GM04503 (cell line): Measurements from ENCODE around the gene PAPPA2.

ENCODE experiments used
- DNase-seq: peaks from one replicate; pipeline ENCODE4 v3.0.0-alpha.2; 2012; ENCODE audit warnings: low read depth

Gene PAPPA2

DNA sequence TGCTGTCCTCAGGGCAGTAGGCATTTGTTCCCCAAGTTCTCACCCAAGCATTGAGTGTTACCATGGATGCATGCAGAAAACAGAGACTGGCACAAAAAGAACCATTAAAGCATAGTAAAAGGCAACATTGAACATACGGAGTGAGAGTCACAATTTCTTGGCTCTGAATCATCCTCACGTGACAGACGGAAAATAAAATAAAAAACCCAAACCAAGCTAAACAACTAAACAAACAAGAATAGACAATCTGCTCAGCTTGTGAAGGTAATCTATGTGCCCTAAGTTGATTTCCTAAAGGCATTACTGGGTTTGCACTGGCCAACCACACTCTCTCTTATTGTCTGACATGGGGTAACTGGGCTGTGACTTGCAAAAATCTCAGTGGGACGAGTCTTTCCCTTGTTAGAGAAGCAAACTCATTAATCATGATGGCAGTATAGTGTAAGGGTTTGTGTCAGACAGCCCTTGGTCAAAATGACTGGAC lies 395.5 kb downstream of the PAPPA2 start:
- DNase-seq, result no peak

- DNase-seq, result no peak
These were observed 400.6 kb downstream of the PAPPA2 start for GRCh38 chr1:176863613-176864012.

DNA sequence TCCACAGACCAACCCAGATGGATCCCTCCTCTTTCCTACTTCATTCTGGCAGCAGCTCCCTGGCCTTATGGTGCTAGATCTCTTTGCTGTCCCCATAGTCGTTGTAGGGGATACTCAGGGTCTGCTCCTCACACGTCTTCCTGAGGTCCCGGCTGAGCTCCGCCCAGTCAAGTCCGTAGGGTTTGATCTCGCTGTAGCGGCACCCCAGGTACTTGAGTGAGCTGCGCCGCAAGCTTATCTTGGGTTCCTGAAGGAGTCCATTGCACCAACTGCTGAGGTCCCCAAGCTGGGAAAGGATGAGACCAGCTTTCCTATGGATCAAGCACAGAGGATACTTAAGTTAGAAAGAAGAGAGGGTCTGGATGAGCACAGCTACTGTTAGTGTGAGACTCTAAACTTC lies 401.2 kb downstream of the PAPPA2 start:
- no peak for DNase-seq

DNA sequence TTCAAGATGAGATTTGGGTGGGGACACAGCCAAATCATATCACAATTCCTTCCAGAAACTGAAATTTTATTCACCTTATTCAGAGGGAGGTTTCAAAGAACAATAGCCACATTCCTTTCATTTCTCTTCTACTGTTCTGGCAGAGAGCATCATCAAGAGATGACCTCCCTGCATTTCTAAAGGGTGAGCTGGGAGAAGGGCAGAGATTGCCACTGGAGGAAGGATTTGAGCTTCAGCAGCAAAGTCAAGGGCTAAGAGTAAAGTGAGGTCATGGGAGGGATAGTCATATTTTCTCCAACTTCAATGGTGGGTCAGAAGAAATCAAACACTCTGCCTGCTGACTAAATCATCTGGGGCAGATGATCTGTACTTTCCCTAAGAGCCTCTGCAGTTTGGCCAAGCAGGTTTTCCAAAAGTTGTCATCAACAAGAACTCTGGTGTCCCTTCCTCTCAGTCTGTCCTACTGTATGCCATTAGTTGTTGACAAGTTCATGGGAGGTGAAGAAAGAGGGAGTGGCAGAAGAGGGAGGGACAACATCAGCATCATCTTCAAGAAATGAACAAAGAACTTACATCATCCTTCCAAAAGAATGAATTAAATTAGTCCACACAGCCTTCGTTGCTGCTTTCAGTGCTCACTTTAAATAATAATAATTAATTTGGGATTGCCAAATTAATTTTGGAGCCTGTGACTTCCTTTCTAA lies 403.2 kb downstream of the PAPPA2 start:
- DNase-seq, result peak; percentile 36

DNA sequence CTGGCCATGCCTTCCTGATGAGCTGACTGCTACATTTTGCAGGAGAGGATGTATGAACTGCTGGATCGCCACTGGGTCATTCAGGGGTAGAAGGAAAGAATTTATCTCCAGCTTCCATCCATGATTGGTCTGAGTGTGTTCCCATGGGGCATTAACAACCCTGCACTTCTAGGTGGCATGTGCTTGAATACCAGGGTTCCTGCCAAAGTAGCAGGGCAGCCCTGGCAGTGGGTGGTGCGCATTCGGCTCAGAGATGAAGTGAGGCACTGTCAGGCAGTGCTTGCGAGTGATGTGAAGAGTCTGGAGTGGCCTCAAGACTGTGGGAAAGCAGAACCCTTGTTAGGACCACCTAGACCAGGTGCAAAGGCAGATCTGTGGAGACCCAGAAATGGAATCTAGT lies 406.6 kb downstream of the PAPPA2 start:
- no peak for DNase-seq

DNA sequence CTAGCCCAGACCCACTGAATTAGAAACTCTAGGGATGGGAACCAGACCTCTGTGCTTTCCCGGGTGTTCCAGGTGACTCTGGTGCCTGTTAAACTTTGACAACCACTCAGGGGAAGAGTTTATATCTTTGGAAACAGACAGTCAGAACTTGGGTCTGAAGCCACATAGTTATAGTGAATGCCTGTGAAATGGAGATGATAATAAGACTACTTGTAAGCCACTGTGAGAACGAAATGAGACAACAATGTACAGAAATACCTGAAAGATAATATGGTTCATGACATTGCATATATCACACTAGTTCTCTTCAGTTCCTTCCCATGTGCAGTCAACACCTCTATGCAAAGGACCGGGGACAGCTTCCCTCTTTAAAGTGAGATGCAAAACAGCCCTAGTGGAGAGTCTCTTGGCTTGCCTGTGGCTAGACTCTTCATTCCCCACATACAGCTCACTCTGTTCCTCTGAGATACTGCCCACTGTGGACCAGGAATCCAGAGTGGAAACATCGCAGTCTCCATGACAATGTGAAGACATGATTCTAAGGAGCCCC lies 414.1 kb downstream of the PAPPA2 start:
- DNase-seq, result no peak

DNA sequence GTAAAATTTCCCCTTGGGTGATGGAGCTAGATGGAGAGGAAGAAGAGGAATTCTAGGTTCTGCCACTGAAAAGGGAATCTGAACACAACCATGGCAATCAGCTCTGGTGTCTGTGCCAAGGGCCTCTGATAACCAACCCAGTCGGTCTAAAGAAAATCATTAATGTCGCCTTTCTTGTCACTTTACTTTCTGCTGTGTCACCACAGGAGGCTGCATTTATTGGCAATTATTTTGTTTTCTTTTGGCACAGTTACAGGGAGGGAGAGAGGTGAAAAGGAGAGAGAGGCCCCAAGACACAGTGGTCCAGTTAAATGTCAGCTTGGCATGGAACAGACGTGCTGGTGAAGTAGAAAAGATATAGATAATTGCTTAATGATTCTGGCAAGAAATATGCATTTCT lies 414.6 kb downstream of the PAPPA2 start:
- DNase-seq, result no peak

- DNase-seq, result no peak
These were observed 416.0 kb downstream of the PAPPA2 start for GRCh38 chr1:176878750-176879536.

DNA sequence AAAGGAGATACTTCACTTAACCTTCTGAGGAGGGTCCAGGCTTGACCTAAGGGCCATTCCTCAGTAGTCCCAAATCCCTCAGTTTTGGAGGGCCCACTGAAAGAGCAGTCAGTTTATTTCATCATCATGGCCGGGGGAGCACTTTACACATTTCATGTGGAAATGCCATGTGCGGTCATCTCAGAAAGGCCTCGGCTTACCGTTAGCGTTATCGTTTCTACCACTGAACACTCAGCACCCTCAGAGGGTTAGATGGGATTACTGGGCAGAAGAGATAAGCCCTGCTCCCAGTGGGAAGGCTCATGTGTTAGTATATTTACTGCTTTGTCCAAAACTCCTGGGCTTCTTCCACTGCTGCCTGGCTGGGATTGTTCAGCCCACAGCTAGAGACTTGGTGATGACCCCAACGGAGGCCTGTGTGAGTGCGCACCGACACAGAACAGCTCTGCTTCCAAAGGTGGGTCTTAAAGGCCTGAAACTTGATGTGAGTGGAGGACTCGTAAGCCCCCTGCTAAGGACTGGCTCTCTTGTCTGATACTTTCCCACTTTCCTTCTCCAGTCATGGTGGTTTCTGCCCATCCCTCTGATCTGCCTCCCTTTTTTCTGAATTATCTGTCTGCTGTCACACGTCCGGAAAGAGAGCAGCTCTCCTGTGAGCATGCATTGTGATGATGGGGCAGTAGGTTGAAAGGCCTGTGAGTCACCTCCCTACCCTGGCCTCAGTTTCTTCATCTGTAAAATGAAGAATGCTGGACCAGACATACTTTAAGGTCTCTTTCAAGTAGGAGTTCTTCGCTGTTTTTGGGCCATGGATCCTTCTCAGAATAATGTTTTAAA lies 417.0 kb downstream of the PAPPA2 start:
- DNase-seq, result no peak

DNA sequence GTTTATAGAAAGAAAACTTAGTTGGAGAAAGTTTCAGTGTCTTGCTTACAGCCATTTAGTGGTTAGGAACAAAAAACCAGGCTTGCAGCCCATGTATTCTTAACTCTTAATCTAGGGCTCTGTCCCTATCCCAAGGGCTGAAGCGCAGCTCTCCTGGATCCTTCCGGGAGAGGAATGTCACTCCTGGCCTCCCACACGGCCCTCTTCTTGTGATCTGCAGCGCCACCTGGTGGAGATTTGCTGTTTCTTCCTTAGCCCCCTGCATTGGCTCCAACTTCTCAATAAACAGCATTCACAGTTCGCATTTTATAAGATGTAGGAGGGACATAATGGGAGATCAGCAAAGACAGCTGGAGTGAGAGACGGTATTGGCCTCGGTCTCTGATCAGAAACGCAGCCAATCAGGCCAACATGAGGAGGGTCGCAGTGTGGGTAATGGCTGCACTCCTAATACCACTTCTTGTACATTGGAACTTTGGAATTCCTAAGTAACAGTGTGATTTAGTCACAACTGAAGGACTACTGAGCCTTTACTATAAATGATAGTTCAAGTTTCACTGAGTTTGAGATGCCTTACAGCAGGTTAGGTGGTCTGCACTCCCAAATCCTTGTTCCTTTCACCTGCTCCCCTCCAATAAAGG lies 418.1 kb downstream of the PAPPA2 start:
- no peak for DNase-seq

GRCh38 chr1:176884286-176884685 lies 421.3 kb downstream of the PAPPA2 start:
- no peak for DNase-seq

DNA sequence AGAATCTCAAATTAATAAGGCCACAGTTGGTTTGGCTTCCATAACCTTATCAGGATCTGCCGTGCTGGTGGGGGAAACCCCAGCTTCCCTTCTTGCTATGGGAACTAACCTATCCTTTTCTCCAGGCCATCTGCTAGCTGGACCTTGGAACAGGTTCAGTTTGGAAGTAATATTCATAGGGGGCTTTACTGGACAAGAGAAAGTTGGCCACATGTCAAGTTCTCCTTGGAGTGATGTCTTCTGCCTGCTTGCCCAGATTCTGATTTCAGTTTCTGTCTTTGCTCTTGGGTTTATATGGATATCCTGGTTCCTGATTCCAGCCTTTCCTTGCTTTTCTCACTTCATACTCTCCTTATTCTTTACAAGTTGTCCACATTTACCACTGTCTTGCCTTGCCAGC lies 421.9 kb downstream of the PAPPA2 start:
- no peak for DNase-seq

GRCh38 chr1:176885341-176885740 lies 422.4 kb downstream of the PAPPA2 start:
- DNase-seq, result no peak

DNA sequence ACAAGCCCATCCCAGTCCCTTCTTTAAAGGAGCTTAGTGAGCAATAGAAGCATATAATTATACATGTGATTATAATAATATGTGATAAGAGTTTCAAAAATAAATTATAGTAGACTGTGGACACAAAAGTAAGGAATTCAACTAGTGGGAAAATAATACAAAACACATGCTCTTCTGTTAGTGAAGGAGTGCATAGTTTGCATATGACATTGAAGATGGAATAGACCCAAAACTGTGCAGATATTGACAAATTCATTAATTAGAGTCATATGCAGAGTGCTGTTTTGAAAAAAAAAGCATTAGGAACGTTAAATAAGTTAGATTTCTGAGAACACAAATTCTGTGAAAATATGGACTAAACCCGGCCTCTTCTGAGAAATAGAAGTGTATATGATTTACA lies 422.8 kb downstream of the PAPPA2 start:
- DNase-seq, result no peak

GRCh38 chr1:176888471-176889032 lies 425.6 kb downstream of the PAPPA2 start:
- DNase-seq, result no peak

GRCh38 chr1:176893625-176894352 lies 430.8 kb downstream of the PAPPA2 start:
- DNase-seq, result no peak

DNA sequence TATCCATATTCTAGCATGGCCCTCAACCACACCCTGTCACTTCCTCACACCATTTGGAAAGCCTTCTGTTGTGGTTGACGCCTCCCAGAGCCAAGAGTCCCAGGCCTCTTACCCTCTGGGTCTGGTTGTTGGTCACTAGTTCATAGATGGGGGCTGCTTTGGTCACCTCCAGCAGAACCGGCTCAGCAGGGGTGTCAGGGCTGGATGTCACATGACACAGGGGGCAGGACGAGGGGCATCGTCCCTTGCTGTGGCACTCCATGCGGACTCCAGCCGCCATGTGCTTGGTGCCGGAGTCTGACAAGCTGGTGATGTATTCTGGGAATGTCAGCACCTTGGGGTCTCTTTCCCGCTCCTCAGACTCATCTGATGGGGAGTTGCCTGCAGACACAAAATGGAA lies 431.5 kb downstream of the PAPPA2 start:
- DNase-seq, result no peak
